Fibroblast of peridontal ligament (primary cell): Measurements from ENCODE around the gene KIF1B.

Experiments
- DNase-seq: peaks from one replicate; pipeline ENCODE4 v3.0.0-alpha.2; 2010; ENCODE audit errors: extremely low read depth

KIF1B gene, protein sequence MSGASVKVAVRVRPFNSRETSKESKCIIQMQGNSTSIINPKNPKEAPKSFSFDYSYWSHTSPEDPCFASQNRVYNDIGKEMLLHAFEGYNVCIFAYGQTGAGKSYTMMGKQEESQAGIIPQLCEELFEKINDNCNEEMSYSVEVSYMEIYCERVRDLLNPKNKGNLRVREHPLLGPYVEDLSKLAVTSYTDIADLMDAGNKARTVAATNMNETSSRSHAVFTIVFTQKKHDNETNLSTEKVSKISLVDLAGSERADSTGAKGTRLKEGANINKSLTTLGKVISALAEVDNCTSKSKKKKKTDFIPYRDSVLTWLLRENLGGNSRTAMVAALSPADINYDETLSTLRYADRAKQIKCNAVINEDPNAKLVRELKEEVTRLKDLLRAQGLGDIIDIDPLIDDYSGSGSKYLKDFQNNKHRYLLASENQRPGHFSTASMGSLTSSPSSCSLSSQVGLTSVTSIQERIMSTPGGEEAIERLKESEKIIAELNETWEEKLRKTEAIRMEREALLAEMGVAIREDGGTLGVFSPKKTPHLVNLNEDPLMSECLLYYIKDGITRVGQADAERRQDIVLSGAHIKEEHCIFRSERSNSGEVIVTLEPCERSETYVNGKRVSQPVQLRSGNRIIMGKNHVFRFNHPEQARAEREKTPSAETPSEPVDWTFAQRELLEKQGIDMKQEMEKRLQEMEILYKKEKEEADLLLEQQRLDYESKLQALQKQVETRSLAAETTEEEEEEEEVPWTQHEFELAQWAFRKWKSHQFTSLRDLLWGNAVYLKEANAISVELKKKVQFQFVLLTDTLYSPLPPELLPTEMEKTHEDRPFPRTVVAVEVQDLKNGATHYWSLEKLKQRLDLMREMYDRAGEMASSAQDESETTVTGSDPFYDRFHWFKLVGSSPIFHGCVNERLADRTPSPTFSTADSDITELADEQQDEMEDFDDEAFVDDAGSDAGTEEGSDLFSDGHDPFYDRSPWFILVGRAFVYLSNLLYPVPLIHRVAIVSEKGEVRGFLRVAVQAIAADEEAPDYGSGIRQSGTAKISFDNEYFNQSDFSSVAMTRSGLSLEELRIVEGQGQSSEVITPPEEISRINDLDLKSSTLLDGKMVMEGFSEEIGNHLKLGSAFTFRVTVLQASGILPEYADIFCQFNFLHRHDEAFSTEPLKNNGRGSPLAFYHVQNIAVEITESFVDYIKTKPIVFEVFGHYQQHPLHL (N-terminal part only)

DNA sequence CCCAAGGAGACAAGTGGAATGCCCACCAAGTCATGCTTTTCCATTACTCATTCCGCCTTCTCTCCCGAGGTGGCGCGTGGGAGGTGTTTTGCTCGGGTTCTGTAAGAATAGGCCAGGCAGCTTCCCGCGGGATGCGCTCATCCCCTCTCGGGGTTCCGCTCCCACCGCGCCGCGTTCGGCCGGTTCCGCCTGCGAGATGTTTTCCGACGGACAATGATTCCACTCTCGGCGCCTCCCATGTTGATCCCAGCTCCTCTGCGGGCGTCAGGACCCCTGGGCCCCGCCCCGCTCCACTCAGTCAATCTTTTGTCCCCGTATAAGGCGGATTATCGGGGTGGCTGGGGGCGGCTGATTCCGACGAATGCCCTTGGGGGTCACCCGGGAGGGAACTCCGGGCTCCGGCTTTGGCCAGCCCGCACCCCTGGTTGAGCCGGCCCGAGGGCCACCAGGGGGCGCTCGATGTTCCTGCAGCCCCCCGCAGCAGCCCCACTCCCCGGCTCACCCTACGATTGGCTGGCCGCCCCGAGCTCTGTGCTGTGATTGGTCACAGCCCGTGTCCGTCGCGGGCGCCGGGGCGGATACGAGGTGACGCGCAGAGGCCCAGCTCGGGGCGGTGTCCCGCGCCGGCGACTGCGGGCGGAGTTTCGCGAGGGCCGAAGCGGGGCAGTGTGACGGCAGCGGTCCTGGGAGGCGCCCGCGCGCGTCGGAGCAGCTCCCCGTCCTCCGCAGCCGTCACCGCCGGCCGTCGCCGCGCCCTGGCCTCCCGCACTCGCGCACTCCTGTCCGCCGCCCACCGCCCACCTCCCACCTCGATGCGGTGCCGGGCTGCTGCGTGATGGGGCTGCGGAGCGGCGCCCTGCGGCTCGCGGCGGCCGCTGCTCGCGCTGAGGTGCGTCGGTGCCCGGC lies at the start of gene KIF1B:
Gene KIF1B, plus strand, starts transcription at position 666 of the 906 bp plus-strand sequence. CDS start 21,759 bp downstream, outside the sequence.
- peak; percentile 95 for DNase-seq

- DNase-seq = no peak
Measured at GRCh38 chr1:10160907-10161490, 49.4 kb upstream of the KIF1B start.

DNA sequence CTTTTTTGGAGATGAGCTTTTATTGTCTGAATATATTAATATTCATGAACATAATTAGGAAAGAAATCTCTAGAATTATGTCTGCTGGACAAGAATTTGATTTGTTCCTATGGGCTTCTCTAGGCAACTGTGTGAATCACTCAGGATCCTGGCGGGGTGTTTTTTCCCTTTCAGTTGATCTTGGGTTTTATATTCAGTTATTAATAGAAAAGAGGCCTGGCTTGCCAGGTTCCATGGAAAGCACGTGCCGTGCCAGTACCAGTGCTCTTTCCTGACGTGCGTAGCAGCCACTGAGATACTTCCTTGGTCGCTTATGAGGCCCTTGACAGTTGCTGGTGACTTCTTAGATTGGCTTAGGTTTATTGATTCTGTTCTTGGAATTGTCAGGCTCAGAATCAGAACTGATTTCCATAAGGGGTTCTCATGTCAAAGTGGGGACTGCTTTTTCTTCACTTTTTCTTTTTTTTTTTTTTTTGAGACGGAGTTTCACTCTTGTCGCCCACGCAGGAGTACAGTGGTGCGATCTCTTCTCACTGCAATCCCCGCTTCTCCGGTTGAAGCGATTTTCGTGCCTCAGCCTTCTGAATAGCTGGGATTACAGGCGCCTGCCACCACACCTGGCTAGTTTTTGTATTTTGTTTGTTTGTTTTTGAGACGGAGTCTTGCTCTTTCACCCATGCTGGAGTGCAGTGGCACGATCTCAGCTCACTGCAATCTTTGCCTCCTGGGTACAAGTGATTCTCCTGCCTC lies 48.7 kb upstream of the KIF1B start:
- no peak for DNase-seq

GRCh38 chr1:10168912-10169514 lies 41.4 kb upstream of the KIF1B start:
- DNase-seq = no peak

GRCh38 chr1:10170239-10170574 lies 40.2 kb upstream of the KIF1B start:
- no peak for DNase-seq

GRCh38 chr1:10171105-10171767 lies 39.1 kb upstream of the KIF1B start:
- no peak for DNase-seq

GRCh38 chr1:10171995-10172669 lies 38.2 kb upstream of the KIF1B start:
- no peak for DNase-seq

DNA sequence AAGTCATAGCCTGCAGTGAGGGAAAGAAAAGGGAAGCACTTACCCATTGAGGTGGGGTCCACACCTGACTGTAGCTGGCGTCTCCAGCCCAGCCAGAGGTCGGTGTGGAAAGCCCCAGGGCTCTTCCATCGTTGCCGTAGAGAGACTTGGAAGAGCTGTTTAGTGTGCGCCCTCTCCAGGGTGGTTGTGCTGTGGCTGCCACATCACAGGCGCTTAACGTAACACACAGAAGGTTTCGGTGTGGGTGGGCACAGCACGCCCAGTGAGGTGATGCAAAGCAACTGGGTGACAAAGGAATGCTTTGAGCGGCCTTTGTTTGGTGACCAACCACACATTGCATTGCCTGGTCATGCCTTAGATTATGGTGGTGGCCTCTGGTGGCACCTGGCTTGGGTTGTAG lies 36.8 kb upstream of the KIF1B start:
- no peak for DNase-seq

GRCh38 chr1:10177876-10178275 lies 32.5 kb upstream of the KIF1B start:
- DNase-seq = no peak

- DNase-seq = peak; percentile 27
Measured at GRCh38 chr1:10178597-10179405, 31.6 kb upstream of the KIF1B start.

GRCh38 chr1:10179406-10180091 lies 30.8 kb upstream of the KIF1B start:
- no peak for DNase-seq

DNA sequence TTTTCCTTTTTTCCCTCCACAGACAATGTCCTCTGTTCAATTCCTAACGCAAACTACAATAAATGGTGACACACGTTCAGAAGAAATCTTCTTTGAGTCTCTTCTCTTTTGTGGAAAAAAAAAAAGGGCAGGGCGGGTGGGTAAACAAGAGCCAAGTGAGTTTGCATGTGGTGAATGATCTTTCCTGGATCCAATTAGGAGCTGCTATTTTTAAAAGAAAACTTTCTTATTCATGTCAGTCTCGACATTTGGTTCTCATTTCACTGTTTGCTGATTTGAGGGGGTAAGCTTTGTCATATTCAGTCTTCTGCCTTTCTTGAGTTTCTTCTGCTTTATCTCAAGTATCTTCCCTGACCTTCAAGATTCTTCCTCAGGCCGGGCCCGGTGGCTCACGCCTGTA lies 29.2 kb upstream of the KIF1B start:
- peak; percentile 92 for DNase-seq

- DNase-seq = no peak
Measured at GRCh38 chr1:10185759-10186158, 24.6 kb upstream of the KIF1B start.

GRCh38 chr1:10186331-10187025 lies 23.9 kb upstream of the KIF1B start:
- peak; percentile 95 for DNase-seq

- DNase-seq = no peak
Measured at GRCh38 chr1:10187026-10187334, 23.4 kb upstream of the KIF1B start.

GRCh38 chr1:10188133-10188650 lies 22.2 kb upstream of the KIF1B start:
- no peak for DNase-seq
